HG02938 (cell line): Measurements from ENCODE around the gene PBXIP1.
A peak's percentile ranks its signal among the peaks of the same experiment; 100 is the strongest.
"Not testable (repeated sequence)": the region's sequence is repeated elsewhere in the genome, so short reads cannot be mapped to it uniquely, and the experiment has no call there.

Experiments
- ATAC-seq: cut with Tn5 transposase; IDR thresholded peaks from one replicate; pipeline ENCODE4 v1.9.1; 2021; ENCODE audit warnings: mild to moderate bottlenecking, moderate library complexity; ENCODE audit not compliant: unreplicated experiment

The PBXIP1 gene

GRCh38 chr1:154955718-154956543, at the start of gene PBXIP1:
TSS of gene PBXIP1 (minus strand) at chr1:154956099. CDS start at chr1:154953721, 2,378 bp downstream.
- no peak for ATAC-seq

DNA sequence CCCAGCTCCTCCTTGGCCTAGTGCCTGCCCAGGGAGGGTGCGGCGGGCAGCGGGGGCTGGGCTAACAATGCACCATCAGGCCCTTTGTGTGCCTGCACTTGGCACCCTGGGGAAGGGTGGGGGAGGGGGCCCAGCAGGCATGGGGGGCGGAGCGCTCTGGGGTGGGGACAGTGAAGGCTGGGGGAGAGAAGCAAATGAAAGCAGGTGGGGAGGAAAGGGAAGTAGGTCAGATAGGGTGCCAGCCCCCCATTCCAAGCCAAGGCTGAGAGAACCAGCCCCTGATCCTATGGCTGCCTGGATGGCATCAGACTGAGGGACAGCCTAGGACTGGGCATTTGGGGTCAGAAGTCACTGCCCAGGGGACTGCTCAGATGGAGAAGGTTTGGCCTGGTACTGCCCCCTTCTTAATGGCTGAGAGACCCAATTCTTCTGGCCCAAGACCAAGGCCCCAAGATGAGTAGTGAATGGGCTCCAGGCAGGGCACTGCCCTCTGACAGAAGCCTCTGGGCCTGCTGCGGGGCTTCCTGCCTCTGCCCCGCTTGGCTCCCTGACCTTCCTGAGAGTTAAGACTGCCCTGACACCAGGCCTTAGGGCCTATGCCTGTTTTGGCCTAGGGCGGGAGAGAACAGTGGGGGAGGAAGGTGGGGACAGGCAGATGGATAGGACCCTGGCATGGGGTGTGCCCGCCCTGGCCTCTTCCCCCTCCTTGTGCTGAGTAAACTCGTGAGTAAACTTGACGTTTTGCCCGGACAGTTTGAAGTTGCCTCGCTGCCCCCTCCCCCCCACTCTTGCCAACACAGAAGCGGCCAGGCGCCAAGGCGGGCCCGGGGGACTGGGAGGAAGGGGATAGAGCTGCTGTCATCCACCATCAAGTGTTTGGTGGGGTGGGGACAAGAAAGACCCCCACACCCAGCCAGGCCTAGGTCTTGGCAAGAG, 49.4 kb upstream of the PBXIP1 start:
- no peak for ATAC-seq

GRCh38 chr1:155004352-155005075, 48.6 kb upstream of the PBXIP1 start:
- no peak for ATAC-seq

DNA sequence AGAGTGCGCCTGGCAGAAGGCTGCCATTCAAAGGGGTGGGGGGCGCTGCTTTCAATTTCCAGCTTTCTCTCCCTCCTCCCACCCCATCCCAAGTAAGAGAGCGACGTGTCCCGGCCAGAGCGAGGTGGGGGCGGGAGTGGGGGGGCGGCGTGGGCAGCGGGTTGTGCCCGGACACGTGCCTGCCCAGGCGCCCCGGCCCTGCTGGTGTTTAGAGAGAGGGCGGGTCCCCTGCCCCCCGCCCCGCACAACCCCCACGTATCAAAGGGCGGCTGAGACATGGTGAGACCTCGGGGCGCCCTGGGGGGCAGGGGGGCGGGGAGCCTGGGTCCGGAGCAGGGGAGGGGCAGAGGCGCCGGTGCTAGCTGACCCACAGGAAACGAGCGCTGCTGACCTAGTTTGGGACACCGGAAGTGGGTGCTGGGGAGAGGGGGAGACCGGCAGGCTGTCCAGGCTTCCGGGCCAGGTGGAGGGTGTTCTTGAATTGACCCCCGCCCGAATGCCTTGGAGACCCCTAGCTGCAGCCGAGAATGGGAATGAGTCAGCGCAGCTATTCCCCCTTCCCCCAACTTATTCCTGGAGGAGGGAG, 48.0 kb upstream of the PBXIP1 start:
- no peak for ATAC-seq

DNA sequence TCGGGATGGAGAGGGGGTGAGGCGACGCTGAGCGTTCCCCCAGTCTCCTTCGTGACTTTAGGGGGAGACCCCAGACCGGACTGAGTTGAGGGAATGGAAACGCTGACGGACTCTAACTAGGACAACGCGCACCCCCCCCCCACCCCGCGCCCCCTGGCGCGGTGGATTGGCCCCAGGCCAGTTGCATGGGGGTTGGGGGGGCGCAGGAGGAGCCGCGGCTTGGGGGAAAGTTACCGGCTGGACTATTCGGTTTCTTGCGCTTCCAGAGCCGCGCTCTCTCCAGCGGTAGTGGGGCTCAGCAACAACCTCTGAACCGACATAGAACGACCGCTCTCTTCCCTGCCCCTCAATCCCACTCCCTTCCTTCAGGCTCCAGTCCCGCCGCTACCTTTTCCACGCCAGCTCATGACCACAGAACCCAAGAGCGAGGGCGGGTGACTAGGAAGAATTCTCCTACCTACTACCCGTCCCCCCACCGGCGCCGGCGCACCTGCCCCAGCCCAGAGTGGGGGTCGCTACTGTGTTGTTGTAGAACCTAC, 47.4 kb upstream of the PBXIP1 start:
- ATAC-seq = no peak

GRCh38 chr1:155002464-155003226, 46.7 kb upstream of the PBXIP1 start, which contains the start of gene ZBTB7B:
TSS of gene ZBTB7B (plus strand) at chr1:155002802. CDS start at chr1:155014661, 11,859 bp downstream.
- peak; percentile 2 for ATAC-seq

DNA sequence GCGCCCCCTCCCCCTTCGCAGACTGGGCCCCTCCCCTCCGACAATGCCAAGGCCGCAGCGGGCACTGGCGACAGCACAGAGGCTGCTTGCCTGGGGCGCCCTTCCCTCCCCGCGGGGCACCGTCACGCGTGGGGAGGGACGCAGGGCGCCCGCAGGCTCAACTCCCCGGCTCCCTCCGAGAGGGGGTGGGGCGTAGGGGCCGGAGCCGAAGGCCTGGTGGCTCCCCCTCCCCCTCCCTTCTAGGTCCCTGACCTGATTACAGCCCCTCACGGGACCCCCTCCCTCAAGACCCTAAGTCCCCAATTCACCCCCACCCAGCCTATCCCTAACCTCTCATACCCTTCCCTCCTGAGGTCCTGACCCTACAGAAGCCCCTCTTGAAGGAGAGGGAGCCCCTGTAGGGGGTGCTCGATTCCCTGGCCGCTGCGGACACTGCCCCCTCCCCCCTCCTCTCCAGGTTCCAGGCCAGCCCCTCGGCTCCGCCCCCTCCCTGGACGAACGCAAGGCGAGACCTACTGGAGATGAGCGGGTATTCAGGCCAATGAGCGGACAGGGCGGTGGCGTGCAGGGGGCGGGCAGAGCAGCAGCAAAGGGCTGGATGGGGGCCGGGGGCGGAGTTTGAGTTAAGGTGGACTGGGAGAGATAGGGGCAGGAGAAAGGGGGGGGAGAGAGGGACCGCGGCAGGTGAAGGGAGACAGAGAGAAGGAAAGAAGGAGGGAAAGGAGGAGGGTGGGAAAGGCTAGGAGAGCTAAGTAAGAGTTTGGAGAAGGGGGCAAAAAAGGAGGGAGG, 46.0 kb upstream of the PBXIP1 start:
- peak; percentile 47 for ATAC-seq

- ATAC-seq = no peak
These were observed 45.5 kb upstream of the PBXIP1 start for GRCh38 chr1:155001425-155001674.

GRCh38 chr1:155000726-155001424, 45.0 kb upstream of the PBXIP1 start:
- ATAC-seq = no peak

- ATAC-seq = no peak
These were observed 44.5 kb upstream of the PBXIP1 start for GRCh38 chr1:155000411-155000725.

GRCh38 chr1:154999571-155000410, 43.9 kb upstream of the PBXIP1 start:
- no peak for ATAC-seq

DNA sequence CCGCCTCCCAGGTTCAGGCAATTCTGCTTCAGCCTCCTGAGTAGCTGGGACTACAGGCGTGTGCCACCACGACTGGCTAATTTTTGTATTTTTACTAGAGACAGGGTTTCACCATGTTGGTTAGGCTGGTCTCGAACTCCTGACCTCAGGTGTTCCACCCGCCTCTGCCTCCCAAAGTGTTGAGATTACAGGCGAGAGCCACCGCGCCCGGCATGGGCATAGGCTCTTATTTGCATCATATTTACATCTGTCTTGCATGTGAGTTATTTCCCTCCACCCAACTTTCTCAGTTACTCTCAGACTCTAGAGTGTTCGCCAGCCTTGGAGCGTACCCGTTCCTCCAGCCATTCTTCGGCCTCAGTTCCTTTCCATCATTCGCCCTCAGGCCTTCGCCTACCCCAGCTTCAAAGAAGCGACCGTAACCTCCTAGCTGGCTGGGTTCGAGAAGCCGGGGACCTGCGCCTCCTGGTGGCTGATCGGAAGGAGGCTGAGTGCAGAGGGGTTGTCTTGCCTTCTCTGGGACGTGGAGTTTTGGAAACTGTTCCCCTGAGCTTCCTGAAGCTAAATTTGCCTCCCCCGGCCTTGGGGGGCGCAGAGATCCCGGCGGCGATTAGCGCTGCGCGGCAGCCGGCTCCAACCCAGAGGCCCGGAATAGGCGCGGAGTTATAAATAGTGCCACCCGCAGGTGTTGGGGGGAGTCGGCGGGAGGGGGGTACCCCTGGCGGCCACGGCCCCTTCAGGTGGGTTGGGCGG, 43.1 kb upstream of the PBXIP1 start:
- no peak for ATAC-seq

DNA sequence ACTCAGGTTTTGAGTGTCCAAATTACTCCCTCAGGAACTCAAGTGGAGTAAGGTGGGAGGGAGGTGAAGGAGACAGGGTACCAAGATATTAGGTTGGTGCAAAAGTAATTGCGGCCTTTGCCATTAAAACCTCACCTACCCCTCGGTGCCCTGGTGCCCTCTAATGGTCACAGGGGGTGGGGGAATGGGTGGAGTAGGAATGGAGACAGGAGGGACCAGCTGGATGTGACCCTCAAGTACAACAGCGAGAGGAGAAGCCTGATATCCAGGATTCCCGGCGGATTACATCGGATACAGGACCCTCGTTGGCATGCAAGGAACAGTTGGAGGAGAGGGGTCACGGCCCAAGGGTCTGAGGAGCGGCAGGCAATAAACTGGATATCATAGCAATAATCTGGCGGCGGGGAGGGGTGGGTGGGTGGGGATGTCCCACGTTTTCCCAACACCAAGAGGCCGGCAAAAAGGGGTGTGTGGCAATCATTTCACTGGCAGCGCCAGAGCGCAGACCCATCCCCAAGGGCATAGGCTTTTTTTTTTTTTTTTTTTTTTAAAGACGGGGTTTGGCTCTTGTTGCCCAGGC, 42.4 kb upstream of the PBXIP1 start:
- no peak for ATAC-seq

DNA sequence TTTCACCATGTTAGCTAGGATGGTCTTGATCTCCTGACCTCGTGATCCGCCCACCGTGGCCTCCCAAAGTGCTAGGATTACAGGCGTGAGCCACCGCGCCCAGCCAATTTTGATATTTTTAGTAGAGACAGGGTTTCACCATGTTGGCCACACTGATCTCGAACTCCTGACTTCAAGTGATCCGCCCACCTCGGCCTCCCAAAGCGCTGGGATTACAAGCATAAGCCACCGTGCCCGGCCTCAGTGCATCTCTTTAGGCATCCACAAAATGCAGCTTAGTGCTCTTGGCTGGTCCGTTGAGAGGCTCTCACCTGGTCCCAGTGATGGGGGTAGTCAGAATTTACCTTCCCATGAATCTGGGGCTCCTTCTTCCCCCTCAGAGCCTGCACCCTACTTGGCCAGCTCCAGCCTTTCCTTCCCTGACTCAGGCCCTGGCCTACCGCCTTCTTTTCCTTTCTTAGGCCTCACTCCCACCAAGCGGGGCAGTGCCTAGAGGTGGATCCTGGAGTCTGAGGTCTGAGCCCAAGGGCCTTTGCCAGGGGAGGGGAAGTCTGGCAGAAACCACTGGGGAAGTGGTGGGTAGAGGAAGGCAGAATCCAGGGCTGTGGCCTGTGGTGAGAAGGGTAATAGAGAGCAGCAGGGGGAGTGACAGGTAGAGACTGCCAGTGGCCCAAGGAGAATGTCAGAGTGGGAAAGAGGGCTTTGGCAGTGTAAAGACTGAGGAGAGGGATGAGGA, 41.2 kb upstream of the PBXIP1 start:
- no peak for ATAC-seq

- not testable (repeated sequence) for ATAC-seq
These were observed 39.5 kb upstream of the PBXIP1 start for GRCh38 chr1:154995301-154995983.
